HFFc6 (cell line): ENCODE data around the gene GHITM. TPM values are rescaled to one million over a fixed set of nuclear protein-coding genes. Genes with fewer than 3 reads are reported as not detected.
"Not testable (repeated sequence)": the region's sequence is repeated elsewhere in the genome, so short reads cannot be mapped to it uniquely, and the experiment has no call there.

Experiments used
- DNase-seq: peaks from one replicate; pipeline ENCODE4 v3.0.0-alpha.2; 2018
- H3K27ac Mint-ChIP-seq: 2 replicates; pipeline ENCODE4 v1.8.0; 2020; ENCODE audit warnings: mild to moderate bottlenecking, mixed read lengths
- H3K27me3 Mint-ChIP-seq: 2 replicates; pipeline ENCODE4 v1.8.0; 2021; ENCODE audit warnings: mild to moderate bottlenecking, moderate library complexity, mixed read lengths; ENCODE audit not compliant: insufficient read depth
- H3K36me3 Mint-ChIP-seq: 2 replicates; pipeline ENCODE4 v1.8.0; 2021; ENCODE audit warnings: low read depth, mixed read lengths
- H3K4me1 Mint-ChIP-seq: 2 replicates; pipeline ENCODE4 v1.8.0; 2020; ENCODE audit warnings: low read depth, mixed read lengths
- H3K4me3 Mint-ChIP-seq: 2 replicates; pipeline ENCODE4 v1.8.0; 2020; ENCODE audit warnings: mild to moderate bottlenecking, moderate library complexity, mixed read lengths
- H3K9me3 Mint-ChIP-seq: 2 replicates; pipeline ENCODE4 v1.8.0; 2020; ENCODE audit warnings: mild to moderate bottlenecking, mixed read lengths
- CTCF ChIP-seq: fragments of 200-600 bp; sonication (generic); IDR thresholded peaks from 2 replicates; pipeline ENCODE4 v1.5.0; 2021; ENCODE audit warnings: antibody characterized with exemption, mild to moderate bottlenecking
- total RNA-seq, 6 experiments: library from RNA; stranded (reverse); fragmentation: NEBNext Ultra II Directional; extraction: Animal tissue kit (Norgen Biotek cat#: 25700); gene quantifications; 2 replicates in 1 of 6; 3 replicates in 5 of 6; pipeline ENCODE4 v1.2.3, GENCODE V29; 2021

The GHITM gene
- total RNA-seq, 6 experiments from 2014 or later: 137 to 155 (median 142) TPM

GRCh38 chr10:84176836-84177474 lies 37.6 kb downstream of the GHITM start:
- Mint-ChIP-seq H3K36me3 (no peaks in the 10 kb centered on the region), H3K27me3 (peaks cover 2% of the 10 kb centered on the region), H3K27ac (no peak overlapping the region), H3K9me3 (no peaks in the 10 kb centered on the region), H3K4me1 (no peaks in the 10 kb centered on the region), H3K4me3 (no peak overlapping the region)
- TF ChIP-seq CTCF: no peak
- no peak for DNase-seq

- no peak for DNase-seq
- H3K36me3 Mint-ChIP-seq: no peaks in the 10 kb centered on the region
- H3K27me3 Mint-ChIP-seq: no peaks in the 10 kb centered on the region; the same call in none of the 2 replicates
- H3K9me3 Mint-ChIP-seq: no peaks in the 10 kb centered on the region
- H3K27ac Mint-ChIP-seq: no peak overlapping the region
- TF ChIP-seq CTCF: no peak
- H3K4me3 Mint-ChIP-seq: no peak overlapping the region
- no peaks in the 10 kb centered on the region for H3K4me1 Mint-ChIP-seq
These were observed 38.3 kb downstream of the GHITM start for GRCh38 chr10:84177541-84178141.

- Mint-ChIP-seq H3K9me3 (no peaks in the 10 kb centered on the region), H3K27ac (no peak overlapping the region), H3K27me3 (no peaks in the 10 kb centered on the region; the same call in 1 of the 2 replicates)
These were observed 38.9 kb downstream of the GHITM start for GRCh38 chr10:84178160-84178609.

DNA sequence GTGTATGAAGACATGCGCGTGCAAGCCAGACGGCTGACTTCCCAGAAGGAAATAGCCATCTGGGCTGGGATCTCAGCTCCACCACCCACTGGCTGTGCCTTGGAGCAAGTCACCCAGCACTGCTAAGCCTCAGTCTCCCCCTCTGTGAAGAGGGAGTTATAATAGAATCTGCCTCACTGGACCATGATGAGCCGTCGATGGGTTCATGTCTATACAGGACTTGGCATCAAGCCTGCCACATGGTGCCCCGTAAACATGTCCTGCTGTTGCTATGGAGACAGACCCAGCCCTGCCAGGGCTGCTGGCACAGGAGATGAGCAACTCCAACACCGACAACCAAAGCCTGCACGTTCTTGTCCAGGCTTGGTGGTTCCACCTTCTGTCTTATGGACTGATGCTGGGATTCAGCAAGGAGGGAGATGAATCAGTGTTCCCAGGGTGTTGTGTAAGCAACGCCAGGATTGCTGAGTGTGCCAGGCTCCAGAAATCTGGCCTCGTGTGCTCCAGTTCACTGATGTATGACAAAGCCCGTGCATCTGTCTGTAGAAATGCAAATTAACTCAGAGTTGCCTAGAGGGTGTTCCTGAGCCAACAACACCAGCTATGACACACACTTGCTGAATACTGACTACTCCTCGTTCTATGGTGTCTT lies 39.9 kb downstream of the GHITM start:
- H3K27me3 Mint-ChIP-seq: no peaks in the 10 kb centered on the region; the same call in 1 of the 2 replicates
- no peak for TF ChIP-seq CTCF
- H3K36me3 Mint-ChIP-seq: no peaks in the 10 kb centered on the region
- DNase-seq: peak; percentile 36
- no peaks in the 10 kb centered on the region for H3K9me3 Mint-ChIP-seq
- H3K4me3 Mint-ChIP-seq: no peak overlapping the region
- no peaks in the 10 kb centered on the region for H3K4me1 Mint-ChIP-seq
- H3K27ac Mint-ChIP-seq: no peak overlapping the region

More at GRCh38 chr10:84178160-84178609, 38.9 kb downstream of the GHITM start:
- no peak for TF ChIP-seq CTCF
- Mint-ChIP-seq H3K4me1 (no peaks in the 10 kb centered on the region), H3K4me3 (no peak overlapping the region), H3K36me3 (no peaks in the 10 kb centered on the region)
- DNase-seq: no peak

DNA sequence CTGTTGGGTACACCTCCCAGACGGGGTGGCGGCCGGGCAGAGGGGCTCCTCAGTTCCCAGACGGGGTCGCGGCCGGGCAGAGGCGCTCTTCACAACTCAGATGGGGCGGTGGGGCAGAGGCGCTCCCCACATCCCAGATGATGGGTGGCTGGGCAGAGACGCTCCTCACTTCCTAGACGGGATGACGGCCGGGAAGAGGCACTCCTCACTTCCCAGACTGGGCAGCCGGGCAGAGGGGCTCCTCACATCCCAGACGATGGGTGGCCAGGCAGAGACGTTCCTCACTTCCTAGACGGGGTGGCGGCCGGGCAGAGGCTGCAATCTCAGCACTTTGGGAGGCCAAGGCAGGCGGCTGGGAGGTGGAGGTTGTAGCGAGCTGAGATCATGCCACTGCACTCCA lies 41.1 kb downstream of the GHITM start:
- not testable (repeated sequence) for H3K36me3 Mint-ChIP-seq, DNase-seq, H3K4me3 Mint-ChIP-seq, H3K27ac Mint-ChIP-seq, H3K4me1 Mint-ChIP-seq, H3K27me3 Mint-ChIP-seq, H3K9me3 Mint-ChIP-seq

DNA sequence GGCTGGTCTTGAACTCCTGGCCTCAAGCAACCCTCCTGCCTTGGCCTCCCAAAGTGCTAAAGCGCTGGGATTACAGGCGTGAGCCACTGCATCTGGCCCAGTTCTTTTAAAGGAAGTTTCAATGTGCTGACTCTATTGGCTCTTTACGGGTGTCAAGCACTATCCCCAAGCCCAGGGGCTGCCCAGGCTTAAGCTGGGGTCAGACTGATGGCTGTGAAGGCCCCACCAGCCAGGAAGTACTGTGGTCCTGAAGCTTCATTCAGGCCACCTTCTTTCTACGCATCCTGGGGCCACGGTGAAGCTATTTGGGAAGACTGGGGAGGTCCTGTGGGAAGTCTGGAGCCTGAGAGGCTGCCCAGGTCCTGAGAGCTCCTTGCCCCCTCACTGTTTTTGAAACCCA lies 42.3 kb downstream of the GHITM start:
- Mint-ChIP-seq H3K9me3 (no peaks in the 10 kb centered on the region), H3K27ac (no peak overlapping the region), H3K4me3 (no peak overlapping the region), H3K36me3 (no peaks in the 10 kb centered on the region), H3K27me3 (peaks cover 4% of the 10 kb centered on the region; the same call in 1 of the 2 replicates), H3K4me1 (no peaks in the 10 kb centered on the region)
- no peak for DNase-seq
- TF ChIP-seq CTCF: no peak
